DND-41 (cell line): Measurements from ENCODE around the gene TLR8.

Experiments used
- ATAC-seq: fragments of 200-7000 bp; cut with Tn5 transposase; 3 replicates; pipeline ENCODE4 v1.9.1; 2021; ENCODE audit warnings: low read depth; ENCODE audit not compliant: insufficient read depth
- DNase-seq: peaks from one replicate; pipeline ENCODE4 v3.0.0-alpha.2; 2020
- H2AFZ ChIP-seq: 2 replicates; pipeline ENCODE4 v1.6.0; 2012; ENCODE audit warnings: low read depth, low read length
- H3K27ac ChIP-seq: 2 replicates; pipeline ENCODE4 v1.5.1; 2012; ENCODE audit warnings: low read length, inconsistent platforms
- H3K27me3 ChIP-seq: fragments of 200-600 bp; sonication (generic); 2 replicates; pipeline ENCODE4 v1.6.0; 2012; ENCODE audit warnings: low read length, mild to moderate bottlenecking, inconsistent platforms; ENCODE audit not compliant: insufficient read depth, poor library complexity
- H3K36me3 ChIP-seq: 2 replicates; pipeline ENCODE4 v1.5.1; 2012; ENCODE audit warnings: low read length, inconsistent platforms; ENCODE audit not compliant: insufficient read depth
- H3K4me1 ChIP-seq: 2 replicates; pipeline ENCODE4 v1.5.1; 2012; ENCODE audit warnings: mild to moderate bottlenecking, low read length; ENCODE audit not compliant: insufficient read depth
- H3K4me2 ChIP-seq: 2 replicates; pipeline ENCODE4 v1.6.0; 2012; ENCODE audit warnings: mild to moderate bottlenecking, moderate library complexity, low read length, inconsistent platforms; ENCODE audit not compliant: insufficient read depth
- H3K4me3 ChIP-seq, 2 experiments: fragments of 200-600 bp in 1 of 2; shearing (Covaris generic) in 1 of 2; 2 replicates each; pipeline ENCODE4 v1.5.1; 2012 to 2016; ENCODE audit warnings: inconsistent platforms in 2 of 2, low read length in 2 of 2, mild to moderate bottlenecking in 2 of 2, low read depth in 1 of 2, moderate library complexity in 1 of 2
- H3K79me2 ChIP-seq: 2 replicates; pipeline ENCODE4 v1.6.0; 2012; ENCODE audit warnings: low read length, inconsistent platforms; ENCODE audit not compliant: insufficient read depth
- H3K9ac ChIP-seq: 2 replicates; pipeline ENCODE4 v1.6.0; 2012; ENCODE audit warnings: low read depth, mild to moderate bottlenecking, inconsistent platforms, low read length, moderate library complexity
- H3K9me3 ChIP-seq: 2 replicates; pipeline ENCODE4 v1.5.1; 2012; ENCODE audit warnings: low read length, moderate library complexity, mild to moderate bottlenecking, inconsistent platforms; ENCODE audit not compliant: insufficient read depth, severe bottlenecking
- H4K20me1 ChIP-seq: 2 replicates; pipeline ENCODE4 v1.6.0; 2012; ENCODE audit warnings: low read length; ENCODE audit not compliant: insufficient read depth
- CTCF ChIP-seq: IDR thresholded peaks from 2 replicates; pipeline ENCODE4 v1.5.1; 2012; ENCODE audit warnings: borderline replicate concordance, low read length, moderate library complexity, mild to moderate bottlenecking; ENCODE audit not compliant: poor library complexity, severe bottlenecking; ENCODE audit errors: extremely low read depth
- EZH2 ChIP-seq: IDR thresholded peaks from 3 replicates; pipeline ENCODE4 v1.6.1; 2012; ENCODE audit warnings: borderline replicate concordance, low read depth, mild to moderate bottlenecking, moderate library complexity, low read length, inconsistent platforms; ENCODE audit not compliant: severe bottlenecking

TLR8 gene

GRCh38 chrX:12867685-12868084 lies 38.7 kb upstream of the TLR8 start:
- DNase-seq: no peak
- Histone ChIP-seq H3K27me3 (no peaks in the 10 kb centered on the region), H4K20me1 (no peaks in the 10 kb centered on the region), H3K79me2 (no peaks in the 10 kb centered on the region), H3K27ac (no peak overlapping the region), H3K4me1 (no peaks in the 10 kb centered on the region), H3K4me2 (no peak overlapping the region), H3K36me3 (no peaks in the 10 kb centered on the region), H3K4me3 (no peak overlapping the region), H3K9me3 (no peaks in the 10 kb centered on the region), H2AFZ (no peak overlapping the region), H3K9ac (no peak overlapping the region)
- ATAC-seq: no peak
- TF ChIP-seq EZH2: no peak
- TF ChIP-seq CTCF: no peak

- no peak for DNase-seq
- no peaks in the 10 kb centered on the region for H3K4me1 ChIP-seq
- H4K20me1 ChIP-seq: no peaks in the 10 kb centered on the region
- H3K4me3 ChIP-seq: no peak overlapping the region
- H3K79me2 ChIP-seq: no peaks in the 10 kb centered on the region
- no peaks in the 10 kb centered on the region for H3K36me3 ChIP-seq
- H3K4me2 ChIP-seq: no peak overlapping the region
- TF ChIP-seq CTCF: no peak
- TF ChIP-seq EZH2: no peak
- no peak for ATAC-seq
- H3K9me3 ChIP-seq: no peaks in the 10 kb centered on the region
- no peak overlapping the region for H2AFZ ChIP-seq
- H3K27ac ChIP-seq: no peak overlapping the region
- H3K27me3 ChIP-seq: no peaks in the 10 kb centered on the region
- H3K9ac ChIP-seq: no peak overlapping the region
Measured at GRCh38 chrX:12868747-12869146, 37.7 kb upstream of the TLR8 start.

- Histone ChIP-seq H3K4me1 (no peaks in the 10 kb centered on the region), H3K36me3 (no peaks in the 10 kb centered on the region), H3K79me2 (no peaks in the 10 kb centered on the region), H2AFZ (no peak overlapping the region), H3K9me3 (no peaks in the 10 kb centered on the region), H3K4me3 (no peak overlapping the region), H3K27me3 (no peaks in the 10 kb centered on the region), H3K9ac (no peak overlapping the region), H3K4me2 (no peak overlapping the region), H3K27ac (no peak overlapping the region), H4K20me1 (no peaks in the 10 kb centered on the region)
- DNase-seq: no peak
- no peak for ATAC-seq
- no peak for TF ChIP-seq EZH2
- TF ChIP-seq CTCF: no peak
Measured at GRCh38 chrX:12871257-12871656, 35.2 kb upstream of the TLR8 start.

GRCh38 chrX:12872741-12873140 lies 33.7 kb upstream of the TLR8 start:
- Histone ChIP-seq H3K9me3 (no peaks in the 10 kb centered on the region), H3K9ac (no peak overlapping the region), H3K27ac (no peak overlapping the region), H3K79me2 (no peaks in the 10 kb centered on the region), H2AFZ (no peak overlapping the region), H3K36me3 (no peaks in the 10 kb centered on the region), H3K27me3 (no peaks in the 10 kb centered on the region), H3K4me2 (no peak overlapping the region), H3K4me3 (no peak overlapping the region), H3K4me1 (no peaks in the 10 kb centered on the region), H4K20me1 (no peaks in the 10 kb centered on the region)
- ATAC-seq: no peak
- TF ChIP-seq EZH2: no peak
- no peak for TF ChIP-seq CTCF
- DNase-seq: no peak
